ENCODE measurements around the gene SSU72. TPM values are rescaled to one million over a fixed set of nuclear protein-coding genes. Genes with fewer than 3 reads are reported as not detected.
A peak's percentile ranks its signal among the peaks of the same experiment; 100 is the strongest.
"Not testable (repeated sequence)": the region's sequence is repeated elsewhere in the genome, so short reads cannot be mapped to it uniquely, and the experiment has no call there.

Gene SSU72
- total RNA-seq, 1 donor from 2014 or later: 118 TPM

DNA sequence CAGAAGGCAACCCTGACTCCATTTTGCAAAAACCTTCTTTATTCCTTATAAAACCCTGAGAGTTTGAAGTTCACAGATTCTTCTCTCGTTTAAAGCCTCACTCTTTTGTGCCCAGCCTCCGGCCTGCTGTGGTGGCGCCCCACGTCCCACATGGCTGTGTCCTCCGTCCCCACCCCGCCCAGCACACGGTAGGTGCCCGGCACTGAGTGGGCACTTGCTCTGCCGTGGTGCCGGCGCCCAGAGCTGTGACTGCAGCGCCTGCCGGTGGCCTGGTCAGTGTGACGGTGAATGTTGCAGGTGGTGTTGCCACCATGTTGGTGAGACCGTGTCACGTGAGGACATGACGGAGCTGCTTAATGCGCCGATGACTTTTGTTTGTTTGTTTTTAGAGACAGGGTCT is 53.3 kb downstream of the SSU72 start:
- no peak for TF ChIP-seq CTCF (IDR thresholded peaks at IDR 0.05; ENCODE audit: unreplicated experiment)
- Mint-ChIP-seq H3K4me1 (ENCODE audit: low read depth) (no peaks in the 10 kb centered on the region), H3K4me3 (ENCODE audit: low read depth) (no peak overlapping the region), H3K27me3 (no peaks in the 10 kb centered on the region), H3K27ac (no peak overlapping the region), H3K9me3 (ENCODE audit: low read depth) (no peaks in the 10 kb centered on the region), H3K36me3 (ENCODE audit: insufficient read depth) (peaks cover 6% of the 10 kb centered on the region)
- no peak for DNase-seq (ENCODE audit: low spot score, unreplicated experiment)

- H3K36me3 Mint-ChIP-seq (ENCODE audit: insufficient read depth): not testable (repeated sequence)
Measured at GRCh38 chr1:1519805-1520505, 54.7 kb downstream of the SSU72 start.

GRCh38 chr1:1518621-1519007 is 56.0 kb downstream of the SSU72 start:
- not testable (repeated sequence) for H3K36me3 Mint-ChIP-seq (ENCODE audit: insufficient read depth); H3K27ac Mint-ChIP-seq; H3K9me3 Mint-ChIP-seq (ENCODE audit: low read depth); H3K27me3 Mint-ChIP-seq; H3K4me3 Mint-ChIP-seq (ENCODE audit: low read depth); H3K4me1 Mint-ChIP-seq (ENCODE audit: low read depth); DNase-seq (ENCODE audit: low spot score, unreplicated experiment)

More at GRCh38 chr1:1519805-1520505, 54.7 kb downstream of the SSU72 start:
- H3K4me3 Mint-ChIP-seq (ENCODE audit: low read depth); H3K27me3 Mint-ChIP-seq; H3K9me3 Mint-ChIP-seq (ENCODE audit: low read depth); H3K27ac Mint-ChIP-seq; H3K4me1 Mint-ChIP-seq (ENCODE audit: low read depth); DNase-seq (ENCODE audit: low spot score, unreplicated experiment): not testable (repeated sequence)

- Mint-ChIP-seq H3K9me3 (ENCODE audit: low read depth) (no peaks in the 10 kb centered on the region), H3K4me1 (ENCODE audit: low read depth) (peaks cover 2% of the 10 kb centered on the region), H3K4me3 (ENCODE audit: low read depth) (no peak overlapping the region), H3K27me3 (no peaks in the 10 kb centered on the region), H3K36me3 (ENCODE audit: insufficient read depth) (peaks cover 6% of the 10 kb centered on the region), H3K27ac (no peak overlapping the region)
- no peak for DNase-seq (ENCODE audit: low spot score, unreplicated experiment)
- no peak for TF ChIP-seq CTCF (IDR thresholded peaks at IDR 0.05; ENCODE audit: unreplicated experiment)
Measured at GRCh38 chr1:1517973-1518620, 56.6 kb downstream of the SSU72 start.

DNA sequence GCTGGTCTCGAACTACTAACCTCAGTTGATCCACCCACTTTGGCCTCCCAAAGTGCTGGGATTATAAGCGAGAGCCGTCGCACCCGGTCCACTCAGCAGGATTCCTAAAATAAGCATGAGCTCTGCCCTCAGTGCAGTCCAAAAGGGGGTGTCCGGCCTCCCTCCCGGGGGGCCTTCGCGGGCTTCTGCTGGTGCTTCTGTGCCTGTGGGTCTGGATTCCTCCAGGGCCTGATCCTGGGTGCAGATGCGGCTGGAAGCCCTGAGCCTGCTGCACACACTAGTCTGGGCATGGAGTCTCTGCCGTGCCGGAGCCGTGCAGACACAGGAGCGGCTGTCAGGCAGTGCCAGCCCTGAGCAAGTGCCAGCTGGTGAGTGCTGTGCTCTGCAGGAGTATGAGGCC is 57.7 kb downstream of the SSU72 start:
- not testable (repeated sequence) for H3K27me3 Mint-ChIP-seq; H3K4me1 Mint-ChIP-seq (ENCODE audit: low read depth); H3K4me3 Mint-ChIP-seq (ENCODE audit: low read depth); H3K9me3 Mint-ChIP-seq (ENCODE audit: low read depth); DNase-seq (ENCODE audit: low spot score, unreplicated experiment); H3K27ac Mint-ChIP-seq; H3K36me3 Mint-ChIP-seq (ENCODE audit: insufficient read depth)

DNA sequence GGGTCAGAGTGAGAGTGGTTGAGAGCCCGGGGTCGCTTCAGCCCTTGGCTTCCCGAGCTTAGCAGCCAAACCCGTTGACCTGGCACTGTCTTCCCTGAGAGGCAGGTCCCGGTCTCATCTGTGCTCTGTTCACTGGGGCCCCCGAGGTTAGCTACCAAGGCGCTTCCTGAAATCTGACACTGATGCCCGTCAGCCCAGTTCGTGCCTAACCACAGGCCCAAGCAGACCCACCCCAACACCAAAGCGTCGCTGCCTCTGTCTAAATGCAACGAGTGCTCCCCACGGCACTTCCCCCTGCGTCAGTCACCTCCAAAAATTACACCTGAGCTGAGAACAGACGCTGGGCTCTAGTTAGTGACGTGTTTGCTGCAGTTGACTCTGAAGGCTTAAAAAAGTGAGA is 60.3 kb downstream of the SSU72 start:
- not testable (repeated sequence) for H3K36me3 Mint-ChIP-seq (ENCODE audit: insufficient read depth); H3K9me3 Mint-ChIP-seq (ENCODE audit: low read depth); H3K27me3 Mint-ChIP-seq; H3K4me1 Mint-ChIP-seq (ENCODE audit: low read depth); H3K27ac Mint-ChIP-seq; DNase-seq (ENCODE audit: low spot score, unreplicated experiment); H3K4me3 Mint-ChIP-seq (ENCODE audit: low read depth)

- not testable (repeated sequence) for H3K9me3 Mint-ChIP-seq (ENCODE audit: low read depth); H3K36me3 Mint-ChIP-seq (ENCODE audit: insufficient read depth); H3K27ac Mint-ChIP-seq; H3K4me1 Mint-ChIP-seq (ENCODE audit: low read depth); DNase-seq (ENCODE audit: low spot score, unreplicated experiment); H3K27me3 Mint-ChIP-seq
- H3K4me3 Mint-ChIP-seq (ENCODE audit: low read depth): peak overlapping the region; percentile 57
Measured at GRCh38 chr1:1513675-1514074, 61.0 kb downstream of the SSU72 start.

GRCh38 chr1:1512425-1512824 is 62.2 kb downstream of the SSU72 start:
- H3K9me3 Mint-ChIP-seq (ENCODE audit: low read depth); H3K36me3 Mint-ChIP-seq (ENCODE audit: insufficient read depth); H3K27me3 Mint-ChIP-seq; H3K4me1 Mint-ChIP-seq (ENCODE audit: low read depth); DNase-seq (ENCODE audit: low spot score, unreplicated experiment); H3K27ac Mint-ChIP-seq: not testable (repeated sequence)
- peak overlapping the region; percentile 67 for H3K4me3 Mint-ChIP-seq (ENCODE audit: low read depth)

All from progenitor cell of endocrine pancreas (in vitro differentiated cells).